HepG2 (cell line): Measurements from ENCODE around the gene NODAL. TPM values are rescaled to one million over a fixed set of nuclear protein-coding genes. Genes with fewer than 3 reads are reported as not detected.
A peak's percentile ranks its signal among the peaks of the same experiment; 100 is the strongest.

Source experiments
- ATAC-seq: fragments of 200-7000 bp; cut with Tn5 transposase; 3 replicates; pipeline ENCODE4 v1.9.1; 2020; ENCODE audit warnings: mild to moderate bottlenecking, moderate library complexity
- BruUV-seq: library from RNA; stranded (reverse); fragments of 400-500 nt; replicated peaks from 2 replicates; lab custom pipeline; 2021; lab: Mats Ljungman, UMichigan
- CTCF ChIA-PET: fragments of 300-600 bp; formaldehyde crosslinking; extraction: SDS; loops from one replicate; lab custom pipeline; 2021; ENCODE audit warnings: low total read pairs, inconsistent platforms, low intra/inter-chr PET ratio; lab: Yijun Ruan, JAX
- POLR2A ChIA-PET: fragments of 350-600 bp; sonication (Branson Sonifier 250); formaldehyde crosslinking; loops from one replicate; lab custom pipeline; 2020; ENCODE audit warnings: antibody characterized with exemption, inconsistent platforms; lab: Yijun Ruan, JAX
- DNase-seq: peaks from one replicate; pipeline ENCODE4 v3.0.0-alpha.2; 2015; ENCODE audit warnings: low spot score
- FAIRE-seq: peaks from 3 replicates; lab custom pipeline; 2011; peaks lifted over from hg19 to GRCh38; lab: Jason Lieb, UNC
- H2AFZ ChIP-seq: one replicate; pipeline ENCODE4 v1.6.1; 2011; ENCODE audit warnings: low read length, inconsistent platforms
- H3K27ac ChIP-seq: fragments of 300-600 bp; 3 replicates; pipeline ENCODE4 v1.8.0; 2011; ENCODE audit warnings: mixed run types, mild to moderate bottlenecking, mixed read lengths, low read length, inconsistent platforms; ENCODE audit not compliant: insufficient read depth; ENCODE audit errors: extremely low read length
- H3K27me3 ChIP-seq, 2 experiments: fragments of 200-600 bp in 1 of 2; 2 replicates in 1 of 2; 3 replicates in 1 of 2; pipeline versions ENCODE4 v1.6.0 to v1.8.0; 2011; ENCODE audit warnings: low read length in 2 of 2, mild to moderate bottlenecking in 2 of 2, moderate library complexity in 2 of 2, inconsistent platforms in 1 of 2; ENCODE audit not compliant: insufficient read depth in 2 of 2, control insufficient read depth in 1 of 2
- H3K36me3 ChIP-seq, 2 experiments: fragments of 200-600 bp in 1 of 2; replicated peaks in 1 of 2; 2 replicates in 1 of 2; 3 replicates in 1 of 2; pipeline versions ENCODE4 v1.5.1 to v1.8.0; 2011; ENCODE audit warnings: low read length in 2 of 2, inconsistent platforms in 1 of 2; ENCODE audit not compliant: insufficient read depth in 2 of 2, control insufficient read depth in 1 of 2
- H3K4me1 ChIP-seq: 2 replicates; pipeline ENCODE4 v1.5.1; 2012; ENCODE audit warnings: low read length, inconsistent platforms; ENCODE audit not compliant: insufficient read depth
- H3K4me2 ChIP-seq: 2 replicates; pipeline ENCODE4 v1.6.0; 2011; ENCODE audit warnings: low read depth, low read length, inconsistent platforms
- H3K4me3 ChIP-seq, 3 experiments: fragments of 200-600 bp in 1 of 3; sonication (generic), shearing (Covaris generic) in 1 of 3; replicated peaks in 1 of 3; 2 replicates each; pipeline ENCODE4 v1.5.1; 2011 to 2016; ENCODE audit warnings: low read length in 3 of 3, inconsistent platforms in 2 of 3, low read depth in 2 of 3, mild to moderate bottlenecking in 2 of 3, control low read depth in 1 of 3, mixed read lengths in 1 of 3; ENCODE audit not compliant: insufficient read depth in 1 of 3
- H3K79me2 ChIP-seq: one replicate; pipeline ENCODE4 v1.6.1; 2011; ENCODE audit warnings: low read length, inconsistent platforms; ENCODE audit not compliant: insufficient read depth
- H3K9ac ChIP-seq: 2 replicates; pipeline ENCODE4 v1.6.0; 2011; ENCODE audit warnings: mild to moderate bottlenecking, low read depth, low read length, inconsistent platforms; ENCODE audit not compliant: insufficient read depth
- H3K9me3 ChIP-seq: 2 replicates; pipeline ENCODE4 v1.5.1; 2012; ENCODE audit warnings: mild to moderate bottlenecking, low read length
- H4K20me1 ChIP-seq: 2 replicates; pipeline ENCODE4 v1.6.0; 2011; ENCODE audit warnings: inconsistent platforms, mild to moderate bottlenecking, low read length, moderate library complexity; ENCODE audit not compliant: insufficient read depth
- ARID4A ChIP-seq: sonication (generic); formaldehyde crosslinking; IDR thresholded peaks from 2 replicates; pipeline ENCODE4 v1.5.0; 2020; ENCODE audit warnings: mild to moderate bottlenecking, missing genetic modification reagents, borderline replicate concordance
- BORCS8-MEF2B ChIP-seq: sonication (generic); formaldehyde crosslinking; IDR thresholded peaks from 2 replicates; pipeline ENCODE4 v1.8.0; 2022; ENCODE audit warnings: mild to moderate bottlenecking, missing genetic modification reagents
- HDAC2 ChIP-seq: sonication (generic); formaldehyde crosslinking; IDR thresholded peaks from 2 replicates; pipeline ENCODE4 v1.4.0; 2020; ENCODE audit warnings: missing genetic modification reagents
- ISX ChIP-seq: sonication (generic); formaldehyde crosslinking; conservative IDR thresholded peaks from 2 replicates; pipeline ENCODE4 v1.5.0; 2020; ENCODE audit warnings: missing genetic modification reagents
- KMT2A ChIP-seq: sonication (generic); formaldehyde crosslinking; IDR thresholded peaks from 2 replicates; pipeline ENCODE4 v1.4.0; 2020; ENCODE audit warnings: missing genetic modification reagents
- MAFG ChIP-seq: sonication (generic); formaldehyde crosslinking; IDR thresholded peaks from 2 replicates; pipeline ENCODE4 v1.5.1; 2020; ENCODE audit warnings: mild to moderate bottlenecking, missing genetic modification reagents
- NCOA2 ChIP-seq: sonication (generic); formaldehyde crosslinking; IDR thresholded peaks from 2 replicates; pipeline ENCODE4 v1.8.0; 2022; ENCODE audit warnings: inconsistent platforms
- NFKB2 ChIP-seq: sonication (generic); formaldehyde crosslinking; IDR thresholded peaks from 2 replicates; pipeline ENCODE4 v1.4.0; 2020; ENCODE audit warnings: missing genetic modification reagents, borderline replicate concordance
- PHF21A ChIP-seq: sonication (generic); formaldehyde crosslinking; IDR thresholded peaks from 2 replicates; pipeline ENCODE4 v1.5.0; 2020; ENCODE audit warnings: mild to moderate bottlenecking, missing genetic modification reagents
- ZNF160 ChIP-seq: sonication (generic); formaldehyde crosslinking; IDR thresholded peaks from 2 replicates; pipeline ENCODE4 v1.8.0; 2022; ENCODE audit warnings: mild to moderate bottlenecking, inconsistent platforms, missing genetic modification reagents
- ZNF510 ChIP-seq: sonication (generic); formaldehyde crosslinking; IDR thresholded peaks from 2 replicates; pipeline ENCODE4 v1.4.0; 2020; ENCODE audit warnings: low read depth, mild to moderate bottlenecking, missing genetic modification reagents
- ZNF761 ChIP-seq: sonication (generic); formaldehyde crosslinking; conservative IDR thresholded peaks from 2 replicates; pipeline ENCODE4 v1.4.0; 2020; ENCODE audit warnings: mild to moderate bottlenecking, missing genetic modification reagents
- WGBS: methylation state at CpG from one replicate; pipeline ENCODE4 v1.1.6; 2017; ENCODE audit warnings: low lambda C conversion rate; 5-methylcytosine and 5-hydroxymethylcytosine counted together
- in situ Hi-C: cut with HindIII; loops from 2 replicates; pipeline ENCODE4 v1.10.0; 2017; ENCODE audit warnings: low pct_unique_long_range_greater_than_20kb; ENCODE audit not compliant: extremely low pct_ligation_motif_present
- intact Hi-C: fragments of 100-400 bp; cut with micrococcal nuclease; formaldehyde crosslinking; loops from one replicate; pipeline ENCODE4 v1.10.0; 2022; ENCODE audit not compliant: unreplicated experiment
- polyA plus RNA-seq, 8 experiments: library from polyadenylated mRNA; depleted of rRNA in 3 of 8; stranded (reverse) in 7 of 8; unstranded in 1 of 8; fragments of >200 nt; fragmentation: Illumina TruSeq in 4 of 8; extraction: Trizol in 4 of 8; gene quantifications; 2 replicates each; pipeline versions ENCODE4 v1.2.1 to v1.2.3, GENCODE V29; 2011 to 2016; ENCODE audit warnings: low read depth in 4 of 8, missing spikeins in 1 of 8, mixed read lengths in 1 of 8; ENCODE audit not compliant: insufficient read depth in 1 of 8
- total RNA-seq, 5 experiments: library from RNA; depleted of rRNA; stranded (reverse); fragments of >200 nt; fragmentation: Illumina TruSeq; extraction: Trizol; gene quantifications; 2 replicates each; pipeline ENCODE4 v1.2.3, GENCODE V29; 2016; ENCODE audit warnings: low read depth in 1 of 5

NODAL gene
- total and polyA plus RNA-seq, 2 of the 13 experiments (the other 11 are each of a cell fraction or from before 2014, with no cell fraction given) = not detected

GRCh38 chr10:70441895-70442309 lies 421 bp upstream of the NODAL start (continued):
- TF ChIP-seq ARID4A (CRISPR knock-in tag) = 0 out of 2 replicates have a peak, but pooled peaks have one; percentile 17
- TF ChIP-seq BORCS8-MEF2B (CRISPR knock-in tag) = 0 out of 2 replicates have a peak, but pooled peaks have one; percentile 9

DNA sequence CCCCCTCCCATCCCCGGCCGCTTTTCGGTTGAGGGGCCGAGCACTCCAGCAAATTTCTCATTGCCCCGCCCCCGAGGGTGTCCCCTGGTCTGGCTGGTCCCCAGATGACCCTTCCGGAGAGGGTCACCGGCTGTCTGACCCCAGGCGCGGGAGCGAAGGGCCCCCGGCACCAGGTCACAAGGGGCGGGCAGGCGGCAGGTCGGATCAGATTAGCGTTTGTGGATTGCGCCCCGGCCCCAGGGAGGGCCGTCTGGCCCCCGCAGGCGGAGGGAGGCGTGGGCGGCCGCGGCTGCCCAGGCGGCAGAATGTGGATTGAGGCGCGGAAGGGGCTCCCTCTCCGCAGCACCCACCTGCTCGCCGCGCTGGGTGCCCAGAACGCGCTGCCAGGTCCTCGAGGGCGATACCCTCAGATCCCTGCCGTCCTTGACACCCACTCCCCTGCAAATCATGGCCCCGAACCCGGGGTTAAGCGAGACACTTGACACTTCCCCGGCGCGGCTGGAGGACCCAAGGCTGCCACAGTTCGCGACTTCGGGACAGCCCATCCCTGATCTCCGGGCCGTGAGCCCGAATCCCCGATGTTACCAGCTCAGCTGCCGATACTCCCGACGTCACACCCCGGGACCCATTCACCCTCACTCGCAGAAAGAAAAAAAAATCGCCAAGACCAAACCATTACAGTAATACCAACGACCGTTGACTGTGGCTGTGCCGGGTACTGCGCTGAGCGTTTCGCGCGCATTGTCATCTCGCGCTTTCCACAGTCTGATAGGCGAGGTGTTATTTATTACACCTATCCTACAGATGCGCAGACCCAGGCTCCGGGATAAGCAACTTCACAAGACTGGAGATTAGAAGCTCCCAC lies 953 bp downstream of the NODAL start:
- 84% methylated on average over 62 of the region's 69 CpGs for WGBS
- H4K20me1 ChIP-seq = no peaks in the 10 kb centered on the region
- H3K27me3 ChIP-seq = no peaks in the 10 kb centered on the region
- POLR2A ChIA-PET = no interaction called here
- ATAC-seq = no peak
- FAIRE-seq = no peak
- H3K4me3 ChIP-seq = no peak overlapping the region
- no peak overlapping the region for H3K27ac ChIP-seq
- no peaks in the 10 kb centered on the region for H3K79me2 ChIP-seq
- CTCF ChIA-PET = no interaction called here
- no TSS peak for BruUV-seq
- no peaks in the 10 kb centered on the region for H3K36me3 ChIP-seq
- no peak for DNase-seq
- no peak overlapping the region for H2AFZ ChIP-seq
- H3K9ac ChIP-seq = no peak overlapping the region
- no peaks in the 10 kb centered on the region for H3K9me3 ChIP-seq
- no peak overlapping the region for H3K4me2 ChIP-seq
- peaks cover 39% of the 10 kb centered on the region for H3K4me1 ChIP-seq
- TF ChIP-seq ZNF160 (CRISPR knock-in tag) = no peak
- no peak for TF ChIP-seq HDAC2
- no peak for TF ChIP-seq ISX (CRISPR knock-in tag)
- no peak for TF ChIP-seq PHF21A (CRISPR knock-in tag)
- TF ChIP-seq ZNF510 (CRISPR knock-in tag) = no peak
- TF ChIP-seq MAFG (CRISPR knock-in tag) = no peak
- no peak for TF ChIP-seq NCOA2 (CRISPR knock-in tag)
- TF ChIP-seq ZNF761 (CRISPR knock-in tag) = no peak
- no peak for TF ChIP-seq NFKB2
- TF ChIP-seq KMT2A = no peak
- TF ChIP-seq, all 625 proteins: peak for 0
- in situ Hi-C loops = no loop called here
- intact Hi-C loops = no loop called here
